ENCODE data around the gene OLFML1. TPM values are rescaled to one million over a fixed set of nuclear protein-coding genes. Genes with fewer than 3 reads are reported as not detected.

OLFML1 gene
- total RNA-seq, 2 donors from 2014 or later = not detected

DNA sequence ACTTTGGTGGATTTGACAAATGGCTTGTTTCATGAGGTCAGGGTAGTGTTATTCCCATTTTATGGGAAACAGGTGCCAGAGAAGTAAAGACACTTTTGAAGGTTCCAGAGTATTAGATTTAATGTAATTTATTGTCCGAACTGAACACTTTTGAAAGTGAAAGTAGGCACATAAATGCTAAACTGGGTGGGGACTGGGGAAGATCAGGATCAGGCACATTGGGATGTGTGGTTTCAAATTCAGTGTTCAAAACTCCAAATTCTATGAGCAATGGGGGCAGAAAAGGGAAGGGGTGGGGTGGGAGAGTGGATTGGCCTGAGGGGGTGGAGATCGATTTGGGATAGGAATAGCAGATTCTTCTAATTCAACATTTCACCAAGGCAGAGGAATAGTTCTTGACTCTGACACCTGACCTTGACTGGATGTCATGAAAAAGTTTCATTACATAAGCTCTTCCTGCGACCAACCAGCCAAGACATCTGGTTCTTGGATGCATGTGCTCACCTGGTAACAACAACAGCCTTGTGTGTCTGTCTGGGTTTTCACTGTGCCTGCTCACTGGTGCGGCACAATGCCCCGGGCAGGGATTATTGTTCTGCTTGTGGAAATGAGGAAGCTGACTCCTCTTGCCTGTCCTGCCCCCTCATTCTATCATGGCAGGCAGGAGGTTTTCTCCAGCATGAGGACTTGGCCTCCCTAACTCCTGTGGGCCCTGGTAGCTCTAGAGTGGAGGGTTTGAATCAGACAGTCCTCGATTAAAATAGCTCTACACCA is 39.3 kb downstream of the OLFML1 start:
- peak overlapping the region; percentile 9 for H3K4me3 Mint-ChIP-seq
- H3K27ac Mint-ChIP-seq = no peak overlapping the region
- ATAC-seq (replicated peaks) = no peak
- no peaks in the 10 kb centered on the region for H3K9me3 Mint-ChIP-seq
- H3K4me1 Mint-ChIP-seq = peaks cover 49% of the 10 kb centered on the region
- no peaks in the 10 kb centered on the region for H3K36me3 Mint-ChIP-seq (ENCODE audit: low read depth)
- H3K27me3 Mint-ChIP-seq = no peaks in the 10 kb centered on the region

DNA sequence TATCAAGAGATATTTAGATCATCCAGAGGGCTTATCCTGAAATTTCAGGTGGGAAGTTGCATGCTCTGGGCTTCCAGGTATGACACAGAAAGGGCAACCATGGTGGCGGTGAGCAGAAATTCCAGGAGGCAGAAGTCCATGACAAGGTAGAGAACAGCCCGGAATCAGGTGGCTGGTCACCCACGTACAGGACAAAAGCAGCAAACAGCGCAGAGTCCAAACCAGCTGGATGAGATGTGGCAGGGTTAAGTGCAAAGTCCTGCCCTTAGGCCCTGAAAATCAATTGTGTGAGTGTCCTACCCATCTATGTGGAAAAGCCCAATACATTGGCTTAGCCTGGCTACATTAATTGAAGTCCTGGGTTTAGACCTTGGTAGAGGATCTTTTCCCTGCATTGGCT is 40.1 kb downstream of the OLFML1 start:
- no peak overlapping the region for H3K27ac Mint-ChIP-seq
- no peak for ATAC-seq (replicated peaks)
- H3K27me3 Mint-ChIP-seq = no peaks in the 10 kb centered on the region
- no peaks in the 10 kb centered on the region for H3K9me3 Mint-ChIP-seq
- H3K4me3 Mint-ChIP-seq = no peak overlapping the region
- H3K36me3 Mint-ChIP-seq (ENCODE audit: low read depth) = no peaks in the 10 kb centered on the region
- peaks cover 51% of the 10 kb centered on the region for H3K4me1 Mint-ChIP-seq

DNA sequence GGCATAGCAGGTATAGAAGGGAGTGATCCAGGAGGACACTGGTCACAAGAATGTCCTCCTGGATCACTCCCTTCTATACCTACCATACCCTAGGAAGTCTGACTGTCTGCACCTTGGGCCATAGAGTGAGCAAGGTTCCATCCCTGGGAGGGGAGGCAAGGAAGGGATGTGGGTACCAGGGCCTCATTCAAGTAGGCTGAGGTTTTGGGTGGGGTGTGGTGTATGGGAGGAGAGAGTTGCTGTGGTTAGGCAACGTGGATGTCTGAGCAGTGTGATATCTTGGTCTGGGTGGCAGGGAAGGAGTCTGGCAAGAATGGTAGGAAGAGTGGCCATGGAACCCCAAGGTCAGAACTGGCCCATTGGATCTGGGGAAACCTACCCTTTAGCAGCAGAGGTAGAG is 41.7 kb downstream of the OLFML1 start:
- Mint-ChIP-seq H3K9me3 (no peaks in the 10 kb centered on the region), H3K27ac (peak overlapping the region; percentile 15), H3K27me3 (no peaks in the 10 kb centered on the region), H3K4me3 (peak overlapping the region; percentile 11), H3K4me1 (peaks cover 61% of the 10 kb centered on the region), H3K36me3 (ENCODE audit: low read depth) (no peaks in the 10 kb centered on the region)
- peak; percentile 85 for ATAC-seq (replicated peaks)

DNA sequence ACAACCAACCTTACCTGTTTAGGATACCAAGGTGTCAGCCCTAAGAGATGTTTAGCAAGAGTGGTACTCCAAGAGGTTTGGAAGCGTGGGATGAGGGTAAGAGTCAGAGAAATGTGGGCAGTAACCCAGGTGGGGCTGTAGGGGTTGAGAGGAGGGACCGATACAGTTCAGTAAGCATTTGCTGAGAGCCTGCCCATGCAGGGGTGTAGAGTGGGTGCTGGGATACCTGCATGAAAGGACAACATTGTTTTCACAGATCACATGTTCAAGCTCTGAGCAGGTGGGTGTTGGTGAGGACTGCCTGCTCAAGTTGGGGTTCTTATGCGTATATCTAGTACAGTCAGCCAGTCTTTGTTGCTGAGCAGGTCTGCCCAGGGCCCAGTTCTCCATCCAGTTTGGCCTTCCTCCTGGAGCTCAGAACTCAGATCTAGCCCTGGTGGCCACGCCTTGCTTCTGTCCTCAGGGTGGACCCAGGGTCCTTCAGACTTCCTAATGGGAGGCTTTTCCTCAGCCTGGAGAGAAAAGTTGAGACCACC is 43.3 kb downstream of the OLFML1 start:
- Mint-ChIP-seq H3K9me3 (no peaks in the 10 kb centered on the region), H3K4me1 (peaks cover 64% of the 10 kb centered on the region), H3K27ac (peak overlapping the region; percentile 15), H3K36me3 (ENCODE audit: low read depth) (no peaks in the 10 kb centered on the region), H3K4me3 (no peak overlapping the region), H3K27me3 (no peaks in the 10 kb centered on the region)
- no peak for ATAC-seq (replicated peaks)

DNA sequence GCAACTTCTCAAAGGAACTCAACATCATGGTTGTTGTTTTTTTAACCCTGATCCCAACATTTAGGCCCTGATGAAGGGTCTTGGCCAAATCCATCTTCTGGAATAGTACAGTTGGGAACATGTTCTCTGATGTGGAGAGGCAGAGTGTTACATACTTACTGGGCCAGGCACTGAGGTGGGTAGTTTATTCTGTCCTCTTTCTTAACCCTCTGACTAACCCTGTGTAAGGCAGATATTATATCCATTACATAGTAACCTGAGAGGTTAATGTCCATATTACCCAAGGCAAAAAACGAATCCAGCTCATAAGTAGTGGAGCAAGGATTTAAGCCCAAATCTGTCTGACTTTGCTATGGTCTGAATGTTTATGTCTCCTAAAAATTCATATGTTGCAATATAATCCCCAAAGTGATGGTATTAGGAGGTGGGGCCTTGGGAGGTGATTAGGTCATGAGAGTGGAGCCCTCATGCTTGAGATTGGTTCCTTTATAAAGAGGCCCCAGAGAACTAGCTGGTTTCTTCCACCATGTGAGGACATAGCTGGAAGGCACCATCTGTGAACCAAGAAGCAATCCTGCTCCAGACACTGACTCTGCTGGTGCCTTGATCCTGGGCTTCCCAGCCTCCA is 44.8 kb downstream of the OLFML1 start:
- peaks cover 60% of the 10 kb centered on the region for H3K4me1 Mint-ChIP-seq

DNA sequence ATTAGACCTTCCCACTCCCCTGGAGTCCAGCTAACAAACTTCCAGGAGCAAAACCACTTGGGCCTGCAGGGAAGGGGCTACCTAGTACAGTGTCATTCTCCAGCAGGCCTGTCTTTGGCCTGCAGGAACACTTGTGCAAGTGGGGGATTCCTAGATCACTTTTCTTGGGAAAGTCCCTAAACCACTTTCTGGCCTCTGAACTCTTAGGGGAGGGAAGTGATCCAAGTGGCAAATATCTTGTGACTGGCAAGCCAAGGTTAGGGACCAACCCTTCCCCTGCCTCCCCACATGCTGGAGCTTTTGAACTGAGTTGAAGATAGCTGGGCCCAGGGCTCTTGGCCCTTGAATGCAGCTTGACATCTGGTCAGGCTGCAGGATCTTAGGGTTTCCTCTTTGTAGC is 45.7 kb downstream of the OLFML1 start:
- H3K27me3 Mint-ChIP-seq = no peaks in the 10 kb centered on the region
- H3K9me3 Mint-ChIP-seq = no peaks in the 10 kb centered on the region
- peak overlapping the region; percentile 28 for H3K27ac Mint-ChIP-seq
- no peaks in the 10 kb centered on the region for H3K36me3 Mint-ChIP-seq (ENCODE audit: low read depth)
- H3K4me3 Mint-ChIP-seq = no peak overlapping the region
- H3K4me1 Mint-ChIP-seq = peaks cover 55% of the 10 kb centered on the region
- peak; percentile 20 for ATAC-seq (replicated peaks)

More for the DNA sequence above, 44.8 kb downstream of the OLFML1 start:
- Mint-ChIP-seq H3K36me3 (ENCODE audit: low read depth) (no peaks in the 10 kb centered on the region), H3K27ac (peak overlapping the region; percentile 28), H3K27me3 (no peaks in the 10 kb centered on the region), H3K4me3 (no peak overlapping the region), H3K9me3 (no peaks in the 10 kb centered on the region)
- ATAC-seq (replicated peaks) = no peak

DNA sequence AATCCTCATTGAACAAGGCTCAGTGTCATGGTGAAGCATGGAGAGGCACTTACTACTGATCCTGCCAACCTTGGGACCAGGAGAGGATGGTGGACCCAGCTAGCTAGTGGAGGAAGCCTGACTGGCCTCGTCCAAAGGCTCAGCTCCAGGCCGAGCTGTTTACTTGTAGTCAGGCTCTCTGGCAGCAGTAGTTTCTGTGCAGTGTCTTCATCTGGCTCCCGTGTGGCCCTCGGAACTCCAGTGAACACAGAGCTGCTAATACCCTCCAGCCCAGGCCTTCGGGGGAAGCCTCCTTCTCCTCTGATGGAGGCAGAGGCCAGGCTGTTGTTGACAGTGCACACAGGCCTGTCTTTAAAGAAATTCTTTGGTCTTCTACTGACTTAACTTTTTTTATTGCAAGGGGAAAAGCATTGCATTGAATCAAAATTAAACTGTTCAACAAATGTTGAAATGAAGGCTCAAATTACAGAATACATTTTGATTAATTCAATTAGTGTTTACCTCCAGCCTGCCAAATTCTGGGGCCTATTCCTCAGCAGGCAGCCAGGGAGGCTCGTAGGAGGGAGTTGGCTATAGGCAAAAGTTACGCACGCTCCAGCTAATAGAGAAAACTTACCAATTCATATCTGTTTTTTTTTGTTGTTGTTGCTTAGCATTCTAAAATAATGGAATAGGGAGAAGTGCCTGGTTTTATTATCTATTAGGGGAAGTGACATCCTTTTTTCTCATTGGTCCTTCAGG is 47.3 kb downstream of the OLFML1 start:
- no peaks in the 10 kb centered on the region for H3K36me3 Mint-ChIP-seq (ENCODE audit: low read depth)
- H3K27me3 Mint-ChIP-seq = no peaks in the 10 kb centered on the region
- H3K27ac Mint-ChIP-seq = no peak overlapping the region
- H3K4me1 Mint-ChIP-seq = peaks cover 55% of the 10 kb centered on the region
- H3K9me3 Mint-ChIP-seq = no peaks in the 10 kb centered on the region
- ATAC-seq (replicated peaks) = no peak
- no peak overlapping the region for H3K4me3 Mint-ChIP-seq

DNA sequence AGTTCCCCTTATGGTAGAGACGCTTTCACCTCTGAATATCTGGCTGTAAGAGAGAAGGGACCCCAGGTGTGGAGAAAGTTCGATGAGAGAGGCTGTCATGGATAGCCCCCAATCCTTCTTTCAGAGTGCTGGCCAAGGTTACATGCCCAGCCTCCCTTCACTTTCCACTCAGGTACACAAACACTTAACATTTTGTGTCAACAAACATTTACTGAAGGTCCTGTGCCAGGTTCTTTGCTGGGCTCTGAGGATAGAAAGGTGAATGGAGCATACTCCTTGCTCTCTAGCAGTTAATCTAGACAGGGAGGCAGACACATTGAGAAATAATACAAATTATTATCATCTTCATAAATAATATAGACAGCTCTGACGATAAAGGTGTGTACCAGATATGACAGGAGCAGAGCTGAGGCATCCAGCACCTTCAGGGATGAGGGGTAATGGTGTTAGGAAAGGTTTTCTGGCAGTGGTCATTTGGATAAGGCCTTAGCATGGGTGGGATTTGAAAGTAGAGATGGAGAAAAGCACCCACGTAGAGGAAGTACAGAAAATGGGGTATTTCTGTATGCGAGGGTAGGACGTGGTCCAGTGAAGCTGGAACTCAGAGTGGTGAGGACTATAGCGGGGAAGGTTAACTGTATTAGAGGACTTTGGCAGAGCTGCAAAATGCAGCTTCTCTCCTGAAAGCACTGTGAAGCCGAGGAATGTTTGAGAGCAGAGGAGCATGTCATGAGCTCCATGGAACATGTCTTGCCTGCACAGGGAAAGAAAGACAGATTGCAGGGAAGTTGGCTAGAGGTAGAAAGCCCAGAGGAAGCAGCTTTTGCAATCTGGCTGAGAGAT is 48.1 kb downstream of the OLFML1 start:
- Mint-ChIP-seq H3K9me3 (no peaks in the 10 kb centered on the region), H3K27me3 (no peaks in the 10 kb centered on the region), H3K36me3 (ENCODE audit: low read depth) (no peaks in the 10 kb centered on the region), H3K4me1 (peaks cover 55% of the 10 kb centered on the region), H3K4me3 (no peak overlapping the region), H3K27ac (peak overlapping the region; percentile 7)
- no peak for ATAC-seq (replicated peaks)

DNA sequence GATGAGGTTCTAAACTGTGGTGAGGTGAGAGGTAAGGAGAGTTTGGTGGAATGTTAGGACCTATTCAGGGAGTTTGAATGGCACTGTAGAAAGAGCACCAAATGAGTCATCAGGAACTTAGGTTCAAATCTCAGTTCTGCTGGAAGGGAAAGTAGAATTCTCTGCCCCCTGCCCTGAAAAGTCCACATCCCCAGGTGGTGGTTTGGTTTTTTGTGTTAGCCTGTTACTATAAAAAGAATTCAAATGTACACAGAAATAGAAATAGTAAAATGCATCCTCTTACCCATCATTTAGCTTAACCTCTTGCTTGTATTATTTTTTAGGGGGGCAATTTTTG is 48.7 kb downstream of the OLFML1 start:
- H3K4me3 Mint-ChIP-seq = no peak overlapping the region
- ATAC-seq (replicated peaks) = no peak
- peak overlapping the region; percentile 7 for H3K27ac Mint-ChIP-seq
- H3K9me3 Mint-ChIP-seq = no peaks in the 10 kb centered on the region
- H3K27me3 Mint-ChIP-seq = no peaks in the 10 kb centered on the region
- H3K4me1 Mint-ChIP-seq = peaks cover 52% of the 10 kb centered on the region
- no peaks in the 10 kb centered on the region for H3K36me3 Mint-ChIP-seq (ENCODE audit: low read depth)

DNA sequence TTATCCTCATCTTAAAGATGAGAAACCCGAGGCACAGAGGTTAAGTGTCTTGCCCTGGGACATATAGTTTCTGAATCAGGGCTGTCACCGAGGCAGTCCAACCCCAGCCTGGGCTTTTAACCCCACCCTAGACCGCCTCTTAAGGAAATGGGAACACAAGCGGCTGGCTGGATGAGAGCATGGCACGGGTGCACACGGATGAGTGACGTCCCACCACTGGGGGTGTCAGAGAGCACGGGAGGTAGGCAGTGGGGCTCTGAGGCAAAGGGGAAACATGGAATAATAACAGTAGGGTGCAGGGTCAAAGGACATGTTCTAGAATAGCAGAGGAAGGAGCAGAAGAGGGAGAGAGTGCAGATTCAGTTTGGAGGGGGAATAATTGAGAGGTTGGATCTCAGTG is 50.8 kb downstream of the OLFML1 start:
- H3K4me1 Mint-ChIP-seq = peaks cover 44% of the 10 kb centered on the region
- H3K4me3 Mint-ChIP-seq = no peak overlapping the region
- ATAC-seq (replicated peaks) = no peak
- no peaks in the 10 kb centered on the region for H3K27me3 Mint-ChIP-seq
- H3K36me3 Mint-ChIP-seq (ENCODE audit: low read depth) = no peaks in the 10 kb centered on the region
- H3K27ac Mint-ChIP-seq = peak overlapping the region; percentile 0
- H3K9me3 Mint-ChIP-seq = no peaks in the 10 kb centered on the region

DNA sequence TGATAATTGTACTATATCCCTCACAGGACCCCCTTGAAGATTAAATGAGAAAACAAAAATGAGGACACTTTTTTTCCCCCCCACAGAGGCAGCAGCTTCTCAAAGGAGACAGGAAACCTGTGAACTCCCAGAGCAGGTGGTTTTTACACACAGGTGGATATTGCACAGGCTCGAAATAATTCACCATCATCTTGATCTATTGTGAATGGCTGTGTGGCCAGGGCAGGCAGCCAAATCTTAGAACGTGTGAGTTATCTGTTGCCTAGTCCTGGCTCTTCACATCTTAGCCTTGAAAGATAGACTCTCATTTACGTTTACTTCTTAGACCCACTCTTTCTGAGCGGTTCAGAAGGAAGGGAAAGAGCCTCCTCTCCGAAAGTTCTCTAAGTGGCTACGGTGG is 52.0 kb downstream of the OLFML1 start:
- peak overlapping the region; percentile 54 for H3K4me3 Mint-ChIP-seq
- no peaks in the 10 kb centered on the region for H3K27me3 Mint-ChIP-seq
- peak; percentile 19 for ATAC-seq (replicated peaks)
- H3K36me3 Mint-ChIP-seq (ENCODE audit: low read depth) = no peaks in the 10 kb centered on the region
- no peaks in the 10 kb centered on the region for H3K9me3 Mint-ChIP-seq
- H3K4me1 Mint-ChIP-seq = peaks cover 39% of the 10 kb centered on the region
- peak overlapping the region; percentile 37 for H3K27ac Mint-ChIP-seq

DNA sequence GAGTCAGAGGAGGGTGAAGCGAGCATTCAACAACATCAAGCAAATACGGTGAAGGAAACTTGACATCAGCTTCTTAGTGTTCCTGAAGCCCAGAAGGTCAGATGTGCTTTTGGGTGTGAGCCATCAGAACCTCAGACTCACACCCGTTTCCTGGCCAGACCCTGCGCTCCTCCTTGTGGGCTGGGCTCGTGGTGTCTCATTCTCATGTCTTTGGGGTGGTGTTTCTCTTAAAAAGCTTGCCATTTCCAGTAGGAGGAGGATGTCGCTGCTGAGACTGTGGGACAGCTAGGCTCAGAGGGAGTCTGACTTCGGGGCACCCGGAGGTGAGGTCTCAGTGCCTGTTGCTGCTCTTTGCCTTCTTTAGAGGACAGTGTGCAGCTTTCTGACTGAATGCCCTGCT is 52.7 kb downstream of the OLFML1 start:
- H3K9me3 Mint-ChIP-seq = no peaks in the 10 kb centered on the region
- H3K4me3 Mint-ChIP-seq = peak overlapping the region; percentile 54
- H3K27me3 Mint-ChIP-seq = no peaks in the 10 kb centered on the region
- H3K4me1 Mint-ChIP-seq = peaks cover 39% of the 10 kb centered on the region
- H3K36me3 Mint-ChIP-seq (ENCODE audit: low read depth) = no peaks in the 10 kb centered on the region
- ATAC-seq (replicated peaks) = peak; percentile 91
- H3K27ac Mint-ChIP-seq = peak overlapping the region; percentile 37

DNA sequence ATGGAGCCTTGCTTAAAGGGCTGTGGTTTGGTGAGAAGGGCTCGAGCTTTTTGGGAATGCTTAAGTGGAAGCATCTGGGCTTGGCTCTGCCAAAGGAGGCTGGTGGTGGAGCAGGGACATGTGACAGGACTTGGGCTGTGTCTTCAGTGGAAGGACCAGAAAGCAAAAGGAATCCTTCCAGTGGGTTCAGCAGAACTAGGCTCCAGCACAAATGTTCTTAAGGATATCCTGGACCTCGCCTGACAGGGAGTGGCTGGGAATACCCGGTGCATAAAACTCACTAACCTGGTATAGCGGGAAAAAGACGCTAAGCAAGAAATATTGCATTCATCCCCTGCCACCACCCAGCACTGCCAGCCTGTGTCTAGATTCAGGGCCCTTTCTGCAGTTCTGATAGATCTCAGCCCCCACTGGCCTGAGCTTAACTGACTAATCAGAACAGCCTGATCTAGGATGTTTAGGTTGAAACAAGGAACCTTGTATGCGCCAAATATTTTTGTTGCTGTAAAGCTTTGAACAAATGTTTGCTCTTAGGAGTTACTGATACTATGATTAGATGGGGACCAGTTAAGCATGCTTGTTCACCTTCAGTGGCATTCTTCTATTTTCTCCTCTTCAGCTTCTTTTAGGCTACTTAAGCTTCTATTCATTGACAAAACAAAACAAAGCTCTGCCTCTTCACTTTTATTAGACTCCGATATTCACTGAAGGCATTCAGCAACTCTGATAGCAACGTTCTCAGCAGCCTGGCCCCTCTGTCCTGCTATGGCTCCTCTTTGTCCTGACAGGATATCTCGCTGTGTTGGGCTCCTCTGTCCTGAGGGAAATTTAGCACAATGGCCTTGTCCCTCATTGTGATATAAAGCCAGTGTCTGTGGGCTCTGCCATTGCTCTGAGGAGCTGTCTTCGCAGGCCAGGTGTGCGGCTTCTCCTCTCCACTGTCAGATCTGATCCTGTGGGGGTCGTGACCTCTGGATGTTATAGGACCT is 53.5 kb downstream of the OLFML1 start:
- Mint-ChIP-seq H3K9me3 (no peaks in the 10 kb centered on the region), H3K36me3 (ENCODE audit: low read depth) (no peaks in the 10 kb centered on the region), H3K4me1 (peaks cover 34% of the 10 kb centered on the region), H3K4me3 (peak overlapping the region; percentile 54), H3K27me3 (no peaks in the 10 kb centered on the region), H3K27ac (peak overlapping the region; percentile 37)
- ATAC-seq (replicated peaks) = no peak
